HG02884 (cell line): ENCODE results near the gene SMOC2.

Source experiments
- ATAC-seq: cut with Tn5 transposase; IDR thresholded peaks from one replicate; pipeline ENCODE4 v1.9.1; 2021; ENCODE audit warnings: mild to moderate bottlenecking, moderate library complexity; ENCODE audit not compliant: unreplicated experiment

The SMOC2 gene

DNA sequence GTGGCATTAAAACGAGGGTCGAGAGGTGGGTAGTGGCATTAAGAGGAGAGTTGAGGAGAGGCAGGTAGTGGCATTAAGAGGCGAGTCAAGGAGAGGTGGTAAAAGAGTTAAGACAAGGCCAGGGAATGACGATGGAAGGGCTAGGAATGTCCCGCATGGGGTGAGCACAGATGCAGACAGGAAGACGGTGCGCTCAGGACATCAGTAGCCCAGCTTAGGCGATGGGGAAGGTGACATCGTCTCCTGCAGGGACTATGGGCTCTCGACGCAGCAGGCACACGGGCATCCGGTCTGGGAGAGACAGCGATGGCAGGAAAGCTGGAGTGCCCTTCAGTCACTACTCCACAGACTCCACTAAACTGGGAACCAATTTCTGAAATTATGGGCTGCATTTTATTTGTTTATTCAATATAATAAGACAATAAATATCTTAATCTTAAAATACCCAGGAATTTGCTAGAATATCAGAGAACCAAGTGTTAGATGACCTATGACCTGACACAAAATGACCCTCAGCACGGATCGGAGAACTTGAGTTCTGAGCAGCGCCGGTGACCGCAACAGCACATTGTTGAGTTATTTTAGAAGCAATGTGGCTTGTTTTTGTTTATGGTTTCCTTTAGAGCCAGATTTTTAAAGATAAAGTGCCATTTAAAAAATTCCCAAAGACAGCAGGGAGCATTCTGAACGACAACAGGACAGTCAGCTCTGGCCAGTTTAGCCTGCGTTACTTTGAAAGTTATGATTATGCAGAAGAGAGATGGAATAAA, 177.7 kb downstream of the SMOC2 start:
- ATAC-seq: no peak

DNA sequence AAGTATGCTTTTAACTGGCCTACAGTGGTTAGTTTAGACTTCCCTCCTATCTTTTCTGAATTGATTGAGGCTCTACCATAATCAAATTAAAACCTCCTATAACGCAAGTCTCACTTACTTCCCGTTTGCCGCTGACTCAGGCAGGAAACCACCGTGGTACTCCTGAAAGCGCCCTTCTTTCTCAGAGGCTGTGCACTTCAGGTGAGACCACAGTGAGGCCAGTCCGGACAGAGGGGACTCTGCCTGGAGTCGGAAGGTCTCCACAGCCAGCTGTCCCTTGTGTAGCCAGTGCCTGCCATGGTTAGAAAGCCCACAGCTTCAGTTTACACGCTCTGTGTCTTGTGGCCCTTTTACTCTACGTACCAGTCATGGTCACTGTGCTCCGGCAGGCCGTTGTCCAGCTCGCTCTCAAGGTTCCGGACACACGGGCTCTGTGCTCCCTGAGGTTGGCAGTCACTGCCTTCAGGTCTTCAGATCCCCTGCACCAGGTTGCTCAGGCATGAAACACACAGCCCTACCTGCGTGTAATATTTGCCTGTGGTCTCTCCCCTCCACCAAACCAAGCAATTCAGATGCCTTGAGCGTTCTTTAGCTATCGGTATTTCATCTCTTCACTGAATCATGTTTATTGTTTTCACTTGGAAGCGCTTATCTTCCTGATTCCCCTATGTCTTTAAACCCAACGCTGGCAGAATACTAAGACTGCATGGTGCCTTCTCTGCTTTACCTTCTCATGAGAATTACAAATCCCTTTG, 178.8 kb downstream of the SMOC2 start:
- ATAC-seq: no peak

DNA sequence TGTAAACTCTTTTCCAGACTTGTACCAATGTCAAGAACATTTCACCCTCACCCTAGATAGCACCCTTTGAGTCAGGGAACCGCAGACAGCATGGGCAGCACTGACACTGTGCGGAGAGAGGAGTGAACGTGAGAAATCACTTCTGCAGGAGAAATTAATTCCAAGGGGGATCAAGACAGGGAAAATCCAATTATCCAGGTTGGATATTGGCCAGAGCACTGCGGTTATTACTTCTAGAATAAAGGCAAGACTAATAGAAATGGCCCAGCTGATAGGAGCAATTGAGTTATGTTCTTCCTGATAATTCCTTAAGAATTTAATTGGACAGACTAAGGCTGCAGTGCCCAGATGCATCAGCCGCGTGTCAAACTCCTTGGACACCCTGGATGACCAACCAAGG, 179.6 kb downstream of the SMOC2 start:
- no peak for ATAC-seq

DNA sequence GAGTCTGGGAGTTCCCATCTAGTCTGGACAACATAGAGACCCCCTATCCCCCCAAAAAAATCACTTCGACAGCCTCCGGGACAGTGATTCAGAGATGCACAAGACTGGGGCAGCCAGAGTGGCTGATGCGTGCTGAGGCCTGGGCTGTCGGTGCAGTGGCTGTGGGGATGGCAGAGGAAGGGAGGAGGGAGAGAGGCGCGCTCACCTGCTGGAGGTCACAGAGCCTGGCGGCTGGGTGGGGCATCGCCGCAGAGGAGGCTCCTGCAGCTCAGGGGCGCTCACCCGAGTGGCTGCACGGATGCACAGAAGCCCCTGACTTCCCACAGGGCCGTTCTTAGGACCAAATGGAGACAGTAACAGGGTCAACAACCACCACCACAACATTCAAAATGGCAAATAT, 182.8 kb downstream of the SMOC2 start:
- no peak for ATAC-seq

DNA sequence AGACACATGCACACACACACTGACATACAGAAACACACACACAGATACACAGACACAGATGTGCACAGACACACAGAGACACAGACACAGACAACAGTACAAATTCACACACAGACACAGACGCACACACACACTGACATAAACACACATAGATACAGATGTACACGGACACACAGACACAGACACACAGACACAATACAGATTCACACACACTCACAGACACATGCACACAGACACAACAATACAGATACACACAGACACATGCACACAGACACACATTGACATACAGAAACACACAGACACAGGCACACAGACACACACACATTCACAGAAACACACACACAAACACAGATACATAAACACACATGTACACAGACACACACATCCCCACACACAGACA, 183.6 kb downstream of the SMOC2 start:
- no peak for ATAC-seq

DNA sequence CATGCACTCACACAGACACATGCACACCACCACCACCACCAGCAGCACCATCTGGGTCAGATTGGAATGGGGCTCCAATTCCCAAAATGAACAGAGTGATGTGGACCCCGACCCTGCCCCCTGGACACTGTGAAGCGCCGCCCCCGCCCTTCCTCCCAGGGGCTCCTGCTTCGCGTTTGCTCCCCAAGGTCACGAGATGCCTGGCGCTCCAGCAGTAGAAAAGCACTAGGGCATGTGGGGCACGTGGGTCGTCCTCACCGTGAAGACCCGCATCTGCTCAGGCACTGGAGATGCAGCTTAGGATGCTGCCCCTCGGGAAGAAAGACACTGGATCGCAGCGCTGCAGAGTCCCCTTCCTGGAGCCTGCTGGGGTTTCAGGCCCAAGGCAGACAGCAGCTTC, 184.0 kb downstream of the SMOC2 start:
- no peak for ATAC-seq

DNA sequence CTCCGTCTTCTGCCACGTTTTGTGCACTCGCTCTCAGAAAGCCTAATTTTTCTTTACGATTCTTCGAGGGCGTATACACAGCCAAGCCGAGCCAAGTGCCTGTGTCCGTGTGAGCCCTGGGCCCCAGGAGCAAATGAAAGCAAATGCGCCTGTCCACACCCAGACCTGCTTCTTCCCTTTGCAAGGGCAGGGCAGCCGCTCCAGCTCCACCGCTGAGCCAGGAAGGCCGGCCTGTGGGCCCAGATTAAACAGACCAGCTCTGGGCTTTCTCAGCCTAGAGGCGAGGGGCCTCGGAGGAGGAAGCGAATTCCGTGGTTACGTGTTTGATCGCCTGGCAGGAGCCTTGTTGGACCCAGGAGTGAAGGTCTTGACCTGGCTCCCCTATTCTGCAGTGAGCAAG, 184.6 kb downstream of the SMOC2 start:
- no peak for ATAC-seq

DNA sequence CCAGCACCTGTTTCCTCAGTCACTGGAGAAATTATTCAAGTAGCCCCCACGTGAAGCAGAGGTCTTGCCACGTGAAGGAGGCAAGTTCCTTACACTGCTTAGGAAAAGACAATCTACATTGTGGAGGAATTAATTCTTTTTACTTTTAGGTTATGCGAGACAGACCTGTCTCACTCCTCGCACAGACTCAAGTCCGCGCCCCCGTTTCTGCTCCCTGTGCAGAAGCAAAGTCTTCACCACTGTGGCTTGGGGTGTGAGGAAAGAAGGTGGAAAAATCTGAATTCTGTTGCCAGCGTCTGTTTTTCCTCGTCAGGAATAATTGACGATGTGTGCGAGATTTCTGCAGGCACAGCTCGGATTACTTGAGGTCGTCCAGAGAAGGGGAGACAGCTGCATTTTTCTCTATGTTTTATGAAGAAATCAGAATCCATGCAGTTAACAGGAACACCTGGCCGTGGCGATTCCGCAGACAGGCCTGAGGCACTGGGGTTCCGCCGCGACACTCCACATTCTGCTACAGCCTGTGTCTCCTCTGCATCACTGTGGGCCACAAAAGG, 185.1 kb downstream of the SMOC2 start:
- ATAC-seq: no peak

DNA sequence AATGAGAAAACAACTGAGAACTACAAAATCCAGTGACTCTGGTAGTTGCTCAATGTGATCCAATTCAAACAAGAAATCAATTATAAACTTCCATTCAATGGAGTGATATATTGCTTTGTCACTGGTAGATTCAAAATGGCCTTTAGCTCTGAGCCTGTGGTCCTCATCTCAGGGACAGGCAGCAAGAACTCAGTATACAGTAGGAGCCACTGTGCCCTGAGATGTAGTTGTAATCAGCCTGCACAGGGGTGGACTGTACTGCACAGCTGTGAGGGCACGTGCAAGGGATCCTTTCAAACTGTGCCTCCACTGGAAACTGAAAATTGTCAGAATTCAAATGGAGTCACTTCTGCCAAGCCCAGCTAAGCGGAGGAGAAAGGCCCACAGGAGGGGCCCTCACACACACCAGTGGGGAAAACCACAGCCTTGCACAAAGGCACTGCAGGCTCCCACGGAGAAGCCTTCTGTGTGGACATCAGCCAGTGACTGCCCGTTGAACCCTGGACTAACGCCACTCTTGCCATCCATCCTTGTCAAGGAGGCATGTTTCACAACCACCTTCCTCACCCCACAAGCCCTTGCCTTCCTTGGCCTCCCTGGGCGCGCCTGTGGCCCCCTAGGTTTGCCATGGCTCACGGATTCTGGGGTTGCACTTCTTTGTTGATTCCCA, 186.7 kb downstream of the SMOC2 start:
- no peak for ATAC-seq

DNA sequence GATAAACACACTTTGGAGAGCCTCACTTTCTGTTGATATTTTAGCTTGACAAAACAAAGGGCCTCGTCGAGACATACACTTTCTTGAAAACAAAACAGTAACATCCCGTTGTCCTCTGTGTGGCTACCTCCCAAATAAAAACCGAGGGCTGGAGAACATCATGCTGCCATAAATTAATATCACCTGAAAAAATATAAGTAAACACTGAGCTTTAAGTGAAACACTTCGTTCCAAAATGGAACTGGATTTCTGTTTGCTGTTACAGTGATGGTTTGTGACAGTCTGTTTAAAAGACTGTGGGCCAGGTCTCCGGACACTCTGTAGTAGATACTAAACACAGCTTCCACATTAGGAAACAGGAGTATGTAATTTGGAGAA, 187.2 kb downstream of the SMOC2 start:
- ATAC-seq: no peak

DNA sequence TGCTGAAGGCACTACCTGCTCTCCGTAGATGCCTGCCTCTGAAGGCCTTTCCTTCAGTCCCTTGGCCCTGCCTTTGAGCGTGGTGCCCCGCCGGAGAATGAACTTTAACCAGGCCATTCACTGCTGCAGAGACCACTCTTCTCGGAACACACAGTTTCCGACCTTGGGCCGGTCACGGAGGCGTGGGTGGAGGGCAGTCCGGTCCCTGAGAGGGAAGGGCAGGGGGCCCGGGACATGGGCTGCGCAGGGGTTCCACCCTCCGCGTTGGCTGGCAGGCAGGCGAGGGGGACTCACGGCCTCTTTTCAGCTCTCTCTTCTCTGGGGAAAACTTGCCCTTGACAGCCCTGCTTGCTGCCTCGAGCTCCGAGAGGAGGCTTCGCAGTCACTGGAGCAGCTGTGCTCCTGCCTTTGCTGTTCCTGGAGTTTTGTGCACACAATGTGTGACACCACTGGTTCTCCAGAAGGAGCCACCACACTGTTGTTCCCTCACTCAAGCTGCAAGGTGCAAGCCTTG, 187.8 kb downstream of the SMOC2 start:
- no peak for ATAC-seq

DNA sequence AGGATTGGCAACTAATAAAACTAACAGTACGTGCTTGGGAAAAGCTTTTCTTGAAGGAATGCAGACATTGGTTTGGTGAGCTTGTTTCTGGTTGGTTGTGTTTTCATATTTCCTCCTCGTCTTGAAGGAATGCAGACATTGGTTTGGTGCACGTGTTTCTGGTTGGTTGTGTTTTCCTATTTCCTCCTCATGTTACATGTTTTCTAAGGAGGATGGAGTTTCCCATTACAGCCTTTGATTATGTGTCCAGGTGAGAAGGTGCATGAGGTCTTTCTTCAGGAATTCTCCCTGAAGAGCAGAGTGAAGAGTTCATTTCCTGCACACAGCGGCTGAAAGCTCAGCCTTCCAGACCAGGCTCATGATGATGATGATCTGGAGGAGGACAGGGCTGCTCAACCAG, 190.6 kb downstream of the SMOC2 start:
- ATAC-seq: no peak

DNA sequence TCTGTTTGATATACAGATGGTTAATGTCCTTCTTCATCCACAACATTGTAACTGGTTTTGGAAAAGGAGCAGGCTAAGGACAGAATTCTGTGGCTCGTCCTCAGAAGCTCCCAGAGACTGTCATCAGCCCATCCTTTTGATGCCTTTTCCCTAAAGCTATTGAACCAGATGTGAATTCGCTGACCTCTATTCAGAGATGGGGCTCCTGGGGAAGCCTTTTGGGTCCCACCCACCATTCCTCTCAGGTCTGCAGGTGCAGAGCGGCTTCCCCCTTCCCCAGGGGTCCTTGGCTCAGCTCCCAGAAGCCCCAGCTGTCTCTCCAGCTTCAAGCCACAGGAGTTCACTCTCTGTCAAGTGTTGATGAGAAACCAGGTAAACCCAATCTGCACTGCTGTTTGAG, 191.7 kb downstream of the SMOC2 start:
- no peak for ATAC-seq

DNA sequence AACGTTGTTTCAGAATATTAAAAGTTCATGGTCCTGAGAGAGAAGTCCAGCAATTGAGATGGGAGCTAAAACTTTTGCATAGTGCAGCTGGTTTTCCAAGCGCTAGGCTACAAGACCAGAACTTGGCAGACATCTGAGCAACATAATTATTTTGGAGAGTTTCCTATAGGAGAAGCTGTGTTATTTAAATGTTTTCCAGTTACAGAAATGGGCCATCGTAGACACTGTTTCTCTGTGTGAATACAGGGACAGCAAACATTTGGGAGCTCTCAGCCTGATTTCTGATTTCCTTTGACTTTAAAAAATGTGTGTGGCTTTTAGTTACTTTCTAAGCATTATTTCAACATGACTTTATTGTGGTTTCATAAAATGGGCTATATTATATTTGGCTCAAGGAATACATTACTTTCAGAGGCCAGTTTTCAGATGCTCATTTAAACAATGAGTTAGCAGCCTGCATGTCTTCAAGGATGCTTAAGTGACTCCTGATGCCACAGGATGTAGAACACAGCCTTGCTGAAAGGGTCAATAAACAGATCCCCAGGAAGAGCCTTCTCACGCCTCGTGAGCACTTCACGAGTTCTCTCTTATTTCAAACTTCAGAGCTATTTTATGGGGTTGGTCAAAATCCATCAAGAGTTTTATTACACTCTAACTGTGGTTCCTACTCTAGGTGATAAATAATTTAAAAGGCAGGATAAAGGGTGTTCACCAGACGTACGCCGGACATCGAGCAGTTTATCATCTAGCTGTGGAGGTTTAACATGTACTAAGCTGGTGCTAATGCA, 193.8 kb downstream of the SMOC2 start:
- ATAC-seq: no peak

DNA sequence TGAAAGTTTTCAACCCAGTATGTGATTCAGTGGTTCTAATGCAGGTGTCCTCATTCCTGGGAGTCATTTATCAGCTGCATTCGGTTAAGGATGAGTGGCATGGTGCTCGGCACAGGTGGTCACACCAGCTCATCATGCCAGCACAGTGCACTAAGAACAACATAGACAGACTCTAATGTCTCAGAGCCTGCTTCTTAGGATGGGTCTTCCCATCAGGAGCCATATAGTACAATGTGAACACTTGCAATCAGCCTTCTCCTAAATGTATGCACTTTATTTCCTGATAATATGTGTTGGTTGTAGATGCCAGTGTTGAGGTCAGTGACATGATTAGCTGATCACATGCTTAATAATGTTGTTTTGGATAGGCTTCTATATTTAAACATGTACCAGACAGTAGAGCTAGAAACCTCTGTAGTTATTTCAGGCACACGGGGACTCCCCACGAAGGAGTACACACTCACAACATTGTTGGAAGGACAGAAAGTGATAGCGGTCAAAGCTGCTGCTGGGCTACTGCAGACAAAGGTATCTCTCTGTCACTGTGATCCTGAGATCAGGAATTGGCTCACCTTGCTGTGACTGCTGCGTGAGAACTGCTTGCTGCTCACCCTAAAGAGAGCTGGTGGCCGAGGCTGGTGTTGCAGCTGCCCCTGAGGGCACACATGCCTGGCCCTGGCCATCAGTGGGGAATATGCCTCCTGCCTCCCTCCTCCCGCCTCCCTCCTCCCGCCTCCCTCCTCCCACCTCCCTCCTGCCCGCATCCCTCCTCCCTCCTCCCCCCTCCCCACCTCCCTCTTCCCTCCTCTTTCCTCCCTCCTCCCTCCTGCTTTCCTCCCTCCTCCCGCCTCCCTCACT, 195.4 kb downstream of the SMOC2 start:
- no peak for ATAC-seq

DNA sequence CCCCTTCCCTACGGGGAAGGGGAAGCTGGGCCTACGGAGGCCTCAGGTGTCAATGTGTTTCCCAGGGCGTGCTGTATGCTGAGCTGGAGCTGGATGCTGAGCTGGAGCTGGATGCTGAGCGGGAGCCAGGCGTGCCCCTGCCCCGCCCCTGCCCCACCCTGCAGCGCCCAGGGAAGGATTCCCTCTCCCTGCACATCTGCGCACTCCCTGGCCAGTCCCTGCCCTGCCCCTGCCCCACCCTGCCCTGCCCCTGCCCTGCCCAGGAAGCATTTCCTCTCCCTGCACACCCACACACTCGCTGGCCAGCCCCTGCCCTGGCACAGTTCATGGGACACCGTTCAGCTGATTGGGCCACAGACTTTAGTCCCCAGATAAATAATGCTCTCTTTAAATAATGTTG, 196.8 kb downstream of the SMOC2 start:
- ATAC-seq: no peak

DNA sequence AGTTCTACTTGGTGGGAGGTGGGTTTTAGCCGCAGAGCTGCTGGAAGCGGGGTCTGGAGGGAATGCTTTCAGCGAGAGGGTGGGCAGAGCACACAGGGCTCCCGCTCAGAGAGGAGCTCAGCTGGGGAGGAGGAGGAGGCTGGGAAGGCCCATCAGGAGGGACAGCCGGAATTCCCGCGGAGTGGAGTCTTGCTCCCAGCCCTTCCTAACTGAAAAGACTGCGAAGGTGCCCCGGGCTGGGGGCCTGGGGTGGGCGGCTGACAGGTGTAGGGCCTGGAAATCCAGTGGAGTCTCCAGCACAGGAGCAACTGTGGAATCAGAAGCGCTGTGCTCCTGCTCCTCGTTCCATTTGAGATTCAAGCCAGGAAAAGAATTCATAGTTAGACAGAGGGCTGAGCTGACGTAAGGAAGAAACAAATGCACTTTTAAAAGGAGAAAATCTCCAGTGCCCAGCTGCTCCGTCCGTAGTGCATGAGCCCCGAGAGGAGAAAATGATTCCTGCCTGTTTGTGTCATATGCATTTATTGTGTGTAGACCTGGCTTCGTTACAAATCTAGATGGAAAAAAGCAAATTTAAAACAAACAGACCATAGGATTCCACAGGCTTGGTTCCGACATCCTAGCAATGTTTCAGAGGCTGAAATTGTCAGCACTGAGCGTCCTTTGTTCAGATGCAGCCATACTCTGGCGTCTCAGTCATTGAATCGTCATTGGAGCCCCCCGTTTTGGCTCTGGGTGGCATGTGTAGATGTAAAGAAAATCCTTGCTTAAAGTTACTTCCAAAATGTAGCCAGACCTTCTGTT, 197.7 kb downstream of the SMOC2 start:
- no peak for ATAC-seq

DNA sequence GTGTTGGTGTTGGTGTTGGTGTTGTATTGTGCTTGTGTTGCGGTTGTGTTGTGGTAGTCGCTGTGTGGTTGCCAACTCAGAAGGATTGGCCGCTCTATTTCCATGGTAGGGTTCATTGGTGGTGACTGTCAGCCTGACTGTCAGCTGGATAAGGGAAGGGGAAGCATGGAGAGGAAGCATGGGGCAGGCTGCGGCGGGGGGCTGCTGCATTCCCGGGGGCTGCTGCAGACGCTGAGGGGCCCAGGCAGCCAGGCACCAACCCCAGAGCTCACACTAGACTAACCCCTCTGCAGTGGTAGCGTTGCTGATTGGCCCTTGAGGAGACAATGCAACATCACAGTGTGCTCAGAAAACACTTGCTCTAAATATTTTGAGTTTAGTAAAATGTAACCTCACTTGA, 199.2 kb downstream of the SMOC2 start:
- no peak for ATAC-seq

DNA sequence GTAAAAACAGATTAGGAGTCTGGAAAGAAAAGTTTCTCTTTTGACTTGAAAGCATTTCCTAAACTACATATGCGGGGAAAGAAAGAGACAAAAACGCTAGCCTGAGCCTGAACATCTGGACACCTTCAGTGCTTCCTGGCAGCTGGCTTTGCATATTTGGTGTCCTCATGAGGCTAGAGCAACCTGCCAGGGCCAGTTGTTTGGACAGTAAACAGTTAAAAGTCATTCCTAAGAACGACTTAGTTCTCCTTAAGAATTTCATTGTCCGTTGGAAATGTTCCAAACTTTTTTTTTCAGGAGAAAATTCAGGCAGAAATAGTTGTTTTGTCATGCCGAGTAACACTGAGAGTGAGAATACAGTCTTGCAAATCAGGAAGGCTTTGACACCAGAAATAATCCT, 199.8 kb downstream of the SMOC2 start:
- no peak for ATAC-seq
